H9 (cell line): Measurements from ENCODE around the gene RAP1GAP. TPM values are rescaled to one million over a fixed set of nuclear protein-coding genes. Genes with fewer than 3 reads are reported as not detected.

Experiments
- DNase-seq: peaks from one replicate; pipeline ENCODE4 v3.0.0-alpha.2; 2017
- H2AFZ ChIP-seq: one replicate; pipeline ENCODE4 v1.6.1; 2013; ENCODE audit warnings: mild to moderate bottlenecking, low read length, control low read depth, moderate library complexity
- H2AK5ac ChIP-seq: 2 replicates; pipeline ENCODE4 v1.6.1; 2013; ENCODE audit warnings: low read length, control low read depth, mixed read lengths; ENCODE audit not compliant: insufficient read length
- H2BK120ac ChIP-seq: one replicate; pipeline ENCODE4 v1.6.1; 2013; ENCODE audit warnings: low read depth, mild to moderate bottlenecking, low read length, control low read depth, inconsistent platforms; ENCODE audit not compliant: poor library complexity, severe bottlenecking
- H2BK12ac ChIP-seq: 2 replicates; pipeline ENCODE4 v1.6.1; 2013; ENCODE audit warnings: low read length, control low read depth, mixed read lengths, low read depth; ENCODE audit not compliant: insufficient read length
- H2BK15ac ChIP-seq: 2 replicates; pipeline ENCODE4 v1.6.1; 2013; ENCODE audit warnings: low read depth, low read length, control low read depth
- H2BK20ac ChIP-seq: one replicate; pipeline ENCODE4 v1.6.1; 2013; ENCODE audit warnings: low read depth, mild to moderate bottlenecking, low read length, control low read depth, inconsistent platforms; ENCODE audit not compliant: poor library complexity, severe bottlenecking
- H2BK5ac ChIP-seq: 2 replicates; pipeline ENCODE4 v1.6.1; 2013; ENCODE audit warnings: low read length, control low read depth, mixed read lengths; ENCODE audit not compliant: insufficient read length
- H3K14ac ChIP-seq: 2 replicates; pipeline ENCODE4 v1.6.1; 2013; ENCODE audit warnings: low read length, control low read depth; ENCODE audit not compliant: insufficient read depth
- H3K18ac ChIP-seq: 2 replicates; pipeline ENCODE4 v1.6.1; 2013; ENCODE audit warnings: low read depth, mild to moderate bottlenecking, mixed read lengths, low read length, control low read depth; ENCODE audit not compliant: insufficient read length
- H3K23ac ChIP-seq: 2 replicates; pipeline ENCODE4 v1.6.1; 2013; ENCODE audit warnings: low read length, control low read depth, mixed read lengths, low read depth; ENCODE audit not compliant: insufficient read length
- H3K23me2 ChIP-seq: 2 replicates; pipeline ENCODE4 v1.6.1; 2013; ENCODE audit warnings: low read depth, mild to moderate bottlenecking, mixed read lengths, low read length, control low read depth; ENCODE audit not compliant: insufficient read length, poor library complexity, severe bottlenecking
- H3K27ac ChIP-seq: 2 replicates; pipeline ENCODE4 v1.5.1; 2013; ENCODE audit warnings: low read length, control low read depth, mixed read lengths, low read depth; ENCODE audit not compliant: insufficient read length
- H3K27me3 ChIP-seq: 2 replicates; pipeline ENCODE4 v1.6.1; 2013; ENCODE audit warnings: low read length, control low read depth, inconsistent platforms; ENCODE audit not compliant: insufficient read depth
- H3K4ac ChIP-seq: 2 replicates; pipeline ENCODE4 v1.6.1; 2013; ENCODE audit warnings: low read depth, mild to moderate bottlenecking, control low read depth, inconsistent platforms, low read length, moderate library complexity
- H3K4me1 ChIP-seq: 2 replicates; pipeline ENCODE4 v1.6.1; 2013; ENCODE audit warnings: low read length, control low read depth, inconsistent platforms; ENCODE audit not compliant: insufficient read depth
- H3K4me2 ChIP-seq: 2 replicates; pipeline ENCODE4 v1.6.1; 2013; ENCODE audit warnings: low read length, control low read depth, mixed read lengths; ENCODE audit not compliant: insufficient read length, insufficient read depth
- H3K56ac ChIP-seq: 2 replicates; pipeline ENCODE4 v1.6.1; 2013; ENCODE audit warnings: low read depth, mild to moderate bottlenecking, mixed read lengths, low read length, control low read depth; ENCODE audit not compliant: insufficient read length
- H3K79me1 ChIP-seq: 2 replicates; pipeline ENCODE4 v1.6.1; 2013; ENCODE audit warnings: low read depth, mild to moderate bottlenecking, moderate library complexity, low read length, control low read depth, inconsistent platforms; ENCODE audit not compliant: insufficient read depth, poor library complexity, severe bottlenecking
- H3K79me2 ChIP-seq: 2 replicates; pipeline ENCODE4 v1.6.1; 2013; ENCODE audit warnings: low read length, control low read depth, inconsistent platforms; ENCODE audit not compliant: insufficient read depth
- H3K9ac ChIP-seq: 2 replicates; pipeline ENCODE4 v1.6.1; 2013; ENCODE audit warnings: low read length, control low read depth, mixed read lengths; ENCODE audit not compliant: insufficient read length; ENCODE audit errors: extremely low read depth
- H3K9me3 ChIP-seq: one replicate; pipeline ENCODE4 v1.6.1; 2013; ENCODE audit warnings: low read depth, low read length, inconsistent platforms; ENCODE audit not compliant: control insufficient read depth
- H3T11ph ChIP-seq: one replicate; pipeline ENCODE4 v1.6.1; 2013; ENCODE audit warnings: mild to moderate bottlenecking, low read length, control low read depth, inconsistent platforms
- H4K20me1 ChIP-seq: one replicate; pipeline ENCODE4 v1.6.1; 2013; ENCODE audit not compliant: control insufficient read depth, insufficient read length, insufficient read depth
- H4K5ac ChIP-seq: 2 replicates; pipeline ENCODE4 v1.6.1; 2013; ENCODE audit warnings: low read depth, mild to moderate bottlenecking, mixed read lengths, low read length, control low read depth; ENCODE audit not compliant: insufficient read length
- H4K8ac ChIP-seq: replicated peaks from 2 replicates; pipeline ENCODE4 v1.6.1; 2013; ENCODE audit warnings: low read length, control low read depth, mixed read lengths, low read depth; ENCODE audit not compliant: insufficient read length
- H4K91ac ChIP-seq: 2 replicates; pipeline ENCODE4 v1.6.1; 2013; ENCODE audit warnings: low read depth, mild to moderate bottlenecking, moderate library complexity, mixed read lengths, low read length, control low read depth; ENCODE audit not compliant: insufficient read length
- H3K27ac Mint-ChIP-seq, 3 experiments: 2 replicates in 2 of 3; 3 replicates in 1 of 3; pipeline ENCODE4 v1.8.0; 2020 to 2021; ENCODE audit warnings: mixed read lengths in 3 of 3, mild to moderate bottlenecking in 1 of 3, moderate library complexity in 1 of 3
- H3K27me3 Mint-ChIP-seq: 2 replicates; pipeline ENCODE4 v1.8.0; 2021; ENCODE audit warnings: low read depth, mild to moderate bottlenecking, moderate library complexity, mixed read lengths
- H3K36me3 Mint-ChIP-seq, 3 experiments: 2 replicates in 2 of 3; 3 replicates in 1 of 3; pipeline ENCODE4 v1.8.0; 2020 to 2021; ENCODE audit warnings: low read depth in 3 of 3, mixed read lengths in 3 of 3; ENCODE audit not compliant: insufficient read depth in 1 of 3
- H3K4me1 Mint-ChIP-seq, 2 experiments: 2 replicates each; pipeline ENCODE4 v1.8.0; 2020; ENCODE audit warnings: mixed read lengths in 2 of 2
- H3K4me3 Mint-ChIP-seq, 2 experiments: 2 replicates in 1 of 2; 3 replicates in 1 of 2; pipeline ENCODE4 v1.8.0; 2020 to 2021; ENCODE audit warnings: mild to moderate bottlenecking in 2 of 2, mixed read lengths in 2 of 2, moderate library complexity in 1 of 2
- H3K9me3 Mint-ChIP-seq, 2 experiments: 2 replicates in 1 of 2; 3 replicates in 1 of 2; pipeline ENCODE4 v1.8.0; 2020; ENCODE audit warnings: mild to moderate bottlenecking in 2 of 2, mixed read lengths in 2 of 2, moderate library complexity in 1 of 2
- CTCF ChIP-seq: fragments of 200-600 bp; sonication (generic); conservative IDR thresholded peaks from 3 replicates; pipeline ENCODE4 v1.8.0; 2021; ENCODE audit warnings: antibody characterized with exemption, mild to moderate bottlenecking
- WGBS: extraction: QIAGEN DNeasy Blood & Tissue Kit; methylation state at CpG from one replicate; pipeline ENCODE4 v1.1.7; 2013; ENCODE audit warnings: missing lambda C conversion rate, low lambda C conversion rate, mixed read lengths; ENCODE audit not compliant: insufficient read length; ENCODE audit errors: extremely low coverage; 5-methylcytosine and 5-hydroxymethylcytosine counted together
- total RNA-seq: library from RNA; stranded (reverse); gene quantifications from 2 replicates; pipeline ENCODE4 v1.2.1, GENCODE V29; 2021

Gene RAP1GAP
- total RNA-seq, 1 experiment from 2014 or later, result 7.9 TPM

- H4K91ac ChIP-seq, result no peak overlapping the region
- Mint-ChIP-seq H3K27ac (peak overlapping the region in 1 of 3 experiments; percentile 89; a peak in 1 of 7 replicates), H3K4me1 (peaks cover 35 to 53% of the 10 kb centered on the region in 2 experiments), H3K36me3 (no peaks in the 10 kb centered on the region; a peak in 1 of 7 replicates), H3K27me3 (peaks cover 28% of the 10 kb centered on the region), H3K9me3 (no peaks in the 10 kb centered on the region), H3K4me3 (peak overlapping the region; percentile 48 to 65; a peak in 2 of 5 replicates)
- H2AFZ ChIP-seq, result no peak overlapping the region
- no peaks in the 10 kb centered on the region for H4K20me1 ChIP-seq
- H3K18ac ChIP-seq, result no peak overlapping the region
- no peaks in the 10 kb centered on the region; the same call in 1 of the 2 replicates for H3K4me1 ChIP-seq
- no peak overlapping the region for H2BK20ac ChIP-seq
- H3K27ac ChIP-seq, result no peak overlapping the region
- no peaks in the 10 kb centered on the region for H3K9me3 ChIP-seq
- no peak overlapping the region for H2BK12ac ChIP-seq
- no peak overlapping the region for H2BK5ac ChIP-seq
- no peak overlapping the region for H3T11ph ChIP-seq
- H4K5ac ChIP-seq, result no peak overlapping the region
- no peak overlapping the region for H3K14ac ChIP-seq
- no peak overlapping the region for H3K23ac ChIP-seq
- no peak overlapping the region for H3K4me2 ChIP-seq
- H2AK5ac ChIP-seq, result no peak overlapping the region
- WGBS, result no CpG with 5 or more reads among the region's 11 CpGs
- no peak overlapping the region for H2BK120ac ChIP-seq
- no peaks in the 10 kb centered on the region for H3K79me2 ChIP-seq
- H3K56ac ChIP-seq, result no peak overlapping the region
- no peak for DNase-seq
- no peak overlapping the region for H4K8ac ChIP-seq
- no peak overlapping the region for H2BK15ac ChIP-seq
- H3K9ac ChIP-seq, result no peak overlapping the region
- no peaks in the 10 kb centered on the region; the same call in 1 of the 2 replicates for H3K27me3 ChIP-seq
- H3K79me1 ChIP-seq, result no peaks in the 10 kb centered on the region
- TF ChIP-seq CTCF, result no peak
- peaks cover 14% of the 10 kb centered on the region for H3K23me2 ChIP-seq
- no peak overlapping the region for H3K4ac ChIP-seq
Observed at GRCh38 chr1:21667348-21668231, 1.6 kb downstream of the RAP1GAP start.
